GM12892 (cell line): ENCODE data around the gene PATJ.
"Not testable (repeated sequence)": the region's sequence is repeated elsewhere in the genome, so short reads cannot be mapped to it uniquely, and the experiment has no call there.

ENCODE experiments used
- DNase-seq: peaks from one replicate; pipeline ENCODE4 v3.0.0; 2011; ENCODE audit not compliant: insufficient read length
- FAIRE-seq: peaks from 2 replicates; lab custom pipeline; 2011; peaks lifted over from hg19 to GRCh38; lab: Jason Lieb, UNC
- POLR2A ChIP-seq: IDR thresholded peaks from 2 replicates; pipeline ENCODE4 v1.6.1; 2011; ENCODE audit warnings: low read depth, low read length, control low read depth
- POLR2AphosphoS5 ChIP-seq: IDR thresholded peaks from 2 replicates; pipeline ENCODE4 v1.6.1; 2011; ENCODE audit warnings: low read depth, low read length, control low read depth
- TAF1 ChIP-seq: IDR thresholded peaks from 2 replicates; pipeline ENCODE4 v1.6.1; 2011; ENCODE audit warnings: low read depth, mild to moderate bottlenecking, control low read depth, low read length, borderline replicate concordance

Gene PATJ

DNA sequence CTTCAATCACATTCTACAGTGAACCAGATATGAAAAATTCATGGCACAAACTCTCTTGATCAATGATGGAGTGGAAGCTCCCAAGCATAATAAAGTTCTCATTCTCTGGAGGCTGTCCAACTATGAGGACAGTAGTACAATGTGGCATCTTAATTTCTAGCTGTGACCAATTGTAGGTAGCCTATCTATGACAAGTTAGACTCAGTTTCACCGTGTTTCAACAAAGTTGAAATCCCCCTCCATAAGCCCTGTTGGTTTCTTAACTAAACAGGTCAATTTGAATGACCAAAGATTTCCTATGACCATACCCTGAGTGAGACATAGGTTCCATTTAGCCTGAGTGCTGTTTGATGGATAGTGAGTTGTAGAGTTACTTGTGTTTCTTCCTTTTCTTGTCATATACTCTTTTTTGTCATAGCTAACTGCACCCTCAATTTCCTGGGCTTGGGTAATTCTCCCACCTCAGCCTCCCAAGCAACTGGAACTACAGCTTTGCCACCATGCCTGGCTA lies 11.8 kb downstream of the PATJ start:
- DNase-seq (no peak), FAIRE-seq (no peak)
- no peak for TF ChIP-seq TAF1
- no peak for TF ChIP-seq POLR2A
- no peak for TF ChIP-seq POLR2AphosphoS5

DNA sequence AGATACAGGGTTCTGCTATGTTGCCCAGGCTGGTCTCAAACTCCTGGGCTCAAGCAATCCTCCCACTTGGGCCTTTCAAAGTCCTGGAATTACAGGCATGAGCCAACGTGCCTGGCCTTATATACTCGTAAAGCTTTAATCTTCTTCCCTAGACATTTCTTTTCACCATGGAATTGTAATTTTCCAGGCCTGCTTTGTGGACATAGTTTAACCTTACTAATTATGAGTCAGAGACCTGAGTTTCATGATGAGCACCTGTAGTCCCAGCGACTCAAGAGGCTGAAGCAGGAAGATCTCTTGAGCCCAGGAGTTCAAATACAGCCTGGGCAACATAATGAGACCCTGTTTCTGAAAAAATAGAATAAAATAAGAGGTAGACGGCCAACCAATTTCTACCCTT lies 12.3 kb downstream of the PATJ start:
- FAIRE-seq (no peak), DNase-seq (no peak)
- TF ChIP-seq POLR2A (no peak), POLR2AphosphoS5 (no peak), TAF1 (no peak)

DNA sequence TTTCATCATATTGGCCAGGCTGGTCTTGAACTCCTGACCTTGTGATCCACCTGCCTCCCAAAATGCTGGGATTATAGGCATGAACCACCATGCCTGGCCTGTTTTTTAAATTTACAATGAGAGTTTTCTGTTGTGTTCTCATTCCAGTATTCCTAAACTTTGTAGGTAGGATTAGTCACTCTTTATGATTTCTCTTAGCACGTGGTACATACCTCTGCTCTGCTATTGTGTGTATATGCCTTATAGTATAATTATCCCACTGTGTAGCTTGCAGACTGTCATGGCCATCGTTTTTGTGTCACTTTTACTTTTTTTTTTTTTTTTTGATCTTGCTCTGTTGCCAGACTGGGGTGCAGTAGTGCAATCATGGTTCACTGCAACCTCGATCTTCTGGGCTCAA lies 14.5 kb downstream of the PATJ start:
- no peak for FAIRE-seq
- TF ChIP-seq POLR2AphosphoS5 = no peak
- TF ChIP-seq POLR2A = no peak
- TF ChIP-seq TAF1 = no peak
- DNase-seq = no peak

DNA sequence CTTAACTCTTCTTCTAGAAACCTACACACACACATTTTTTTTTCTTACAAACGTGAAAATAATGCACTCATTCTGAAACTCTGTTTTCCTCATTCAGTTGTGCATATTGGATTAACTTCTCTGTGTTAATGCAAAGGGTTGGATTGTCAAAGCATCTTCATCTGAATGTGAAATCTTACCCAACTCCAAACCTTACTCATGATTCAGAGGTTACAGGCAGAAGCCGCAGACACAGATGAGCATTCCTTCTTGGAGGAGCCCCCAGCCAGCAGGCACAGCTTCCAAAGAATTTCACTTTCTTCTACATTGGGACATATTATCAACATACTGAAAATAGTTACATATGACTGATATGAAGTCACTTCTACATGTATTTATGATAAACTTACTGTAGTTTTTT lies 15.7 kb downstream of the PATJ start:
- DNase-seq (no peak), FAIRE-seq (no peak)
- TF ChIP-seq TAF1 (no peak), POLR2A (no peak), POLR2AphosphoS5 (no peak)

DNA sequence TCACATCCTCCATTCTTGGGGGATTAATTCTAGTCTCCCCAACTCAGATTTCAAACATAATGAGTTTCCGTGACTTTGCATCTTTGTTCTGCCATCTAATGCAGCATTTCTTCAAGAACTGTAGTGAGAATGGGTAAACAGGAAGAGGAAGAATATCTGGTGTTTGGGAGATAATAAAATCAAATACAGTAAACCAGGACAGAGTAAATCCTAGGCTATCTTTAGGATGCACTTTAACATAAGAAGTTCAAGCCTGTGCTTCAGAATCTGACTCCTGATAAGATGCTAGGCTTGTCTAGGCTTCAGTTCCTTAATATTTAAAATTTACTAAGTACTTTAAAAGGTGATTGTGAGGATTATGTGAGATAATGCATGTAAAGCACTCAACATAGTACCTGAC lies 27.9 kb downstream of the PATJ start:
- DNase-seq (no peak), FAIRE-seq (no peak)
- TF ChIP-seq POLR2A = no peak
- TF ChIP-seq POLR2AphosphoS5 = no peak
- TF ChIP-seq TAF1 = no peak

DNA sequence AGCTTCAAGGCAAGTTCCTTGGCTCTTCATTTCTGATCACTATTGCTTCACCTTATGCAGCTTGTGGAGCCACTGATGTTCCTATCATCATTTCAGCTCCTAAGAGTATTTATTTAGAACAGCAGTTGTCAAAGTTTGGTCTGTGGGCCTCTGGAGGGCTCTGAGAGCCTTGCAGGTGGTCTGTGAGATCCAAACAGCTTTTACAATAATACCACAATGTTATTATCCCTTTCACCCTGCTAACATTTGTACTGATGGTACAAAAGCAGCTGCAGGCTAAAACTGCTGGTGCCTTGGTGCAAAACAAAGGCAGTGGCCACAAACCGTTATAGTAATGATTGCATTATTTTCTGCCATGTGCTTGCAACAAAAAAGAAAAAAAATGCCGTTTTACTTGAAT lies 33.8 kb downstream of the PATJ start:
- FAIRE-seq = no peak
- DNase-seq = no peak
- no peak for TF ChIP-seq POLR2A
- TF ChIP-seq POLR2AphosphoS5 = no peak
- no peak for TF ChIP-seq TAF1

DNA sequence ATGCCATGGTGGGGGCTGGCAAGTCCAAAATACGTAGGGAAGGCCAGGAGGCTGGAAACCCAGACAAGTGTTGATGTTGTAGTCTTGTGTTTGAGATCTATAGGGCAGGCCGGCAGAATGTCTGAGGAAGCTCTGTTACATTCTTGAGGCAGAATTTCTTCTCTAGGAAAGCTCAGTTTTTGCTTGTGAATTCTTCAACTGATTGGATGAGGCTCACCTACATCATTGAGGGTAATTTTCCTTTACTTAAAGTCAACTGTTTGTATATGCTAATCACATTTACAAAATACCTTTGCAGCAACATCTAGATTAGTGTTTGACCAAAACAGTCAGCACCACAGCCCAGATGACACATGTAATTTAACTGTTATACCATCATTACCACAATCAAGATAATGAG lies 37.0 kb downstream of the PATJ start:
- FAIRE-seq = no peak
- TF ChIP-seq POLR2A = no peak

DNA sequence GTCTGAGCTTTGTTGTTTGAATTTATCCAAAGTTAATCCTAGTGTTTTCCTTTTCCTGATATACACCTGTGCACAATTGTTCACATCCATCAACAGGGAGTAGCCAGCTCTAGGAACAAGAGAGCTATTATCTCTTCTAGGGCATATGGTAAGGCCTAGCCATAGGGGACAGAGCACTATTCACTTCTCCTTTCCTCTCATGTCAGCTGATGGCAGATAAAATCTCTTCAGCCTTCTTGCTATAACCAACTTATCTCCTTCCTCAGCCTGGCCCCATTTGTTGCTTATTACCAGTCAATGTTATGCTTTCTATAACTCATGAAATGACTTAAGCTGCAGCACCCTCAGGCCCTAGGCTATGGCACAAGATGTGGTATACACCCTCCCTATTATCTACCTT lies 38.9 kb downstream of the PATJ start:
- FAIRE-seq (no peak), DNase-seq (no peak)
- TF ChIP-seq POLR2AphosphoS5 (no peak), TAF1 (no peak), POLR2A (no peak)

More for the DNA sequence above, 37.0 kb downstream of the PATJ start:
- no peak for DNase-seq

DNA sequence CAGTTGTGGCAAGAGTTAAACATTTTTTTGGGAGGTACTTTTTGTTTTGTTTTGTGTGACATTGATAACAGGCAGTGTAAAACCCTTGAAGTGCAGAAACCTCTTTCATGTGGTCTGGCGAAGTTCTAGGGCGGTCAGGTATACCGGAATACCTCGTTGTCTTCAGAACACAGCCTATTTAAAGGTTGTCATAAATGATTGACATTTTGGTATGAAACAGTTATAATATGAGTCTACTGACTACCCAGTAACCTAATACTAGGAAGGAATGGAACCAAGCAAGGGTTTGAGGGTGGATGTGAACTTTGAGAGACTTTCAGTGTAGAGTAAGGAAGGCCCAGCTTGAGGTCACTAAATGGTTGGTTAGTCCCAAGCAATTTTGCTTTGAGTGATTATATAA lies 40.5 kb downstream of the PATJ start:
- DNase-seq (no peak), FAIRE-seq (no peak)
- TF ChIP-seq POLR2A = no peak
- TF ChIP-seq TAF1 = no peak
- TF ChIP-seq POLR2AphosphoS5 = no peak

DNA sequence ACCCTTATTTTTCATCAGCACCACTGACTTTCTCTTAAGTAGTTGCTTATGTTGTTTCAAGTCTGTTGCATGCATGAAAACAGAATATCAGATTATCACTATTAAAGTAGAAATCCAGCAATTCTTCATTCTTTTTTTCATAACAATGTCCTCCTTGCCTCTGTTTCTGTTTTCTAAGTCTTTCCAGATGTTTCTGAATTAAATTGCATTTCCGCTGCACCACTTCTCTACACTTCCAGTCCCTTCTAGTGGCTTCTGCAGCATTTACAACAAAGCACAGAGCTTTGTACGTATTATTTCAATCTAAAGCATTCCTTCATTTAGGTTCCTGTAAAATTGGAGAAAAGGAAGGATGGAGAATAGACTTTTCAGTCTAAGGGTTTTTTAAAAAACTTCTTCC lies 42.4 kb downstream of the PATJ start:
- TF ChIP-seq POLR2AphosphoS5 (no peak), TAF1 (no peak), POLR2A (no peak)
- FAIRE-seq (no peak), DNase-seq (no peak)

DNA sequence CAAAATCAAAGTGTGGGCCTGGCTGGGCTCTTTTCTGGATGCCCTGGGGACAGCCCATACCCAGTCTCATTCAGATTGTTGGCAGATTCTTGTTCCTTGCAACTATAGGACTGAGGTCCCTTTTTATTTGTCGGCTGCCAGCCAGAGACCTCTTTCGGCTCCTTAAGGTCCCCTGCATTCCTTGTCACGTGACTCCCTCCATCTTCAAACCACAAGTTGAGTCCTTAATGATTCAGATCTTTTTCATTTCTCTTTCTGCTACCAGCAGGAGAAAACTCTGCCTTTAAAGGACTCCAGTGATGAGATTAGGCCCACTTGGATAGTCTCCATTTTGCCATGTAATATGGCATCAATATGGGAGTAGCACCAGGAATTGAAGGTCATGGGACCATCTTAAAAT lies 48.6 kb downstream of the PATJ start:
- FAIRE-seq = no peak
- TF ChIP-seq TAF1 (no peak), POLR2A (no peak)
- no peak for DNase-seq

DNA sequence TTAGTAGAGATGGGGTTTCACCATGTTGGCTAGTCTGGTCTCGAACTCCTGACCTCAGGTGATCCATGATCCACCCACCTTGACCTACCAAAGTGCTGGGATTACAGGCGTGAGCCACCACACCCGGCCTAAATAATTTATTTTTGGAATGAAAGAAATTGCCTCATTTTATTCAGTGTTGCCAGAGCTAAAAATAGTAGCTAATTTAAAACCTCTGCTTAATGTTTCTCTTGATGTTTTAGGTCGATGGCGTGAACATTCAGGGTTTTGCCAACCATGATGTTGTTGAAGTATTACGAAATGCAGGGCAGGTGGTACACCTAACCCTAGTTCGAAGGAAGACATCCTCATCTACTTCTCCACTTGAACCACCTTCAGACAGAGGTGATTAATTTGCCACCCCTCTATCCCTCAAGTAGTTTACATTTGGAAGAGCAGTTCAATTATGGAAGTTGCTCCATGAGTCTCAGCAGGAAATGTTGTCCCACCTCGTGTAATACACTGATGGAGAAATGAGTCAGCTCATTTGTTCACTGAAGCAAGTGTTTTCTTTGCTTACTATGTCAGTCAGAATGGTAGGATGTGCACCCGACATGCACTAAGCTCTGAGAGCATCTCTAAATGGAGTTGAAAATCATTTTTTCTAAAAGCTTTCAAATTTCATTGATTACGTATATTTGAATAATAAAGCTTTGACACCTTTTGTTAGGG lies 54.9 kb downstream of the PATJ start:
- DNase-seq (no peak), FAIRE-seq (no peak)
- TF ChIP-seq POLR2A (no peak), TAF1 (no peak), POLR2AphosphoS5 (no peak)

DNA sequence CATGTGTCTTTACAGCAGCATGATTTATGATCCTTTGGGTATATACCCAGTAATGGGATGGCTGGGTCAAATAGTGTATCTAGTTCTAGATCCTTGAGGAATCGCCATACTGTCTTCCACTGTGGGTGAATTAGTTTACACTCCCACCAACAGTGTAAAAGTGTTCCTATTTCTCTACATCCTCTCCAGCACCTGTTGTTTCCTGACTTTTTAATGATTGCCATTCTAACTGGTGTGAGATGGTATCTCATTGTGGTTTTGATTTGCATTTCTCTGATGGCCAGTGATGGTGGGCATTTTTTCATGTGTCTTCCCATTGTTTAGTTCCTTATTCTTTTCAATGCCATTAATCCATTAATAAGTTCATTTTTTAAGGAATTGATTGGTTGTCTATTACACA lies 58.8 kb downstream of the PATJ start:
- DNase-seq, FAIRE-seq: not testable (repeated sequence)
